ENCODE results near the gene LRRC4B.

The LRRC4B gene

GRCh38 chr19:50520822-50521465, 47.3 kb downstream of the LRRC4B start:
- no peak for DNase-seq (ENCODE audit: low read depth in 2 of 2)

GRCh38 chr19:50519006-50519575, 49.1 kb downstream of the LRRC4B start:
- DNase-seq (ENCODE audit: low read depth in 2 of 2), result no peak

- no peak for DNase-seq (ENCODE audit: low read depth in 2 of 2)
These were observed 49.9 kb downstream of the LRRC4B start for GRCh38 chr19:50518091-50519005.

- no peak for DNase-seq (ENCODE audit: low read depth in 2 of 2)
These were observed 50.5 kb downstream of the LRRC4B start for GRCh38 chr19:50517704-50518075.

GRCh38 chr19:50516964-50517703, 51.1 kb downstream of the LRRC4B start:
- DNase-seq (ENCODE audit: low read depth in 2 of 2), result no peak

GRCh38 chr19:50516456-50516855, 51.8 kb downstream of the LRRC4B start:
- DNase-seq (ENCODE audit: low read depth in 2 of 2), result no peak

GRCh38 chr19:50515168-50515561, 53.1 kb downstream of the LRRC4B start:
- no peak for DNase-seq (ENCODE audit: low read depth in 2 of 2)

GRCh38 chr19:50514346-50515167, 53.7 kb downstream of the LRRC4B start:
- DNase-seq (ENCODE audit: low read depth in 2 of 2), result no peak

GRCh38 chr19:50513746-50514345, 54.4 kb downstream of the LRRC4B start, which contains the start of gene ASPDH:
TSS of gene ASPDH (minus strand) at chr19:50513913. CDS start at chr19:50513823, 90 bp downstream.
- no peak for DNase-seq (ENCODE audit: low read depth in 2 of 2)

- no peak for DNase-seq (ENCODE audit: low read depth in 2 of 2)
These were observed 55.1 kb downstream of the LRRC4B start for GRCh38 chr19:50512999-50513745.

- DNase-seq (ENCODE audit: low read depth in 2 of 2), result no peak
These were observed 55.9 kb downstream of the LRRC4B start for GRCh38 chr19:50512112-50512998.

GRCh38 chr19:50511069-50511822, 57.0 kb downstream of the LRRC4B start, which contains the start of gene JOSD2:
TSS of gene JOSD2 (minus strand) at chr19:50511191. CDS start at chr19:50510431, 760 bp downstream.
- DNase-seq (ENCODE audit: low read depth in 2 of 2), result peak; percentile 95 to 98

- DNase-seq (ENCODE audit: low read depth in 2 of 2), result no peak
These were observed 57.6 kb downstream of the LRRC4B start for GRCh38 chr19:50510700-50511068.

GRCh38 chr19:50510121-50510670, 58.0 kb downstream of the LRRC4B start:
- no peak for DNase-seq (ENCODE audit: low read depth in 2 of 2)

GRCh38 chr19:50509366-50509765, 58.9 kb downstream of the LRRC4B start:
- no peak for DNase-seq (ENCODE audit: low read depth in 2 of 2)

GRCh38 chr19:50508843-50509190, 59.4 kb downstream of the LRRC4B start:
- no peak for DNase-seq (ENCODE audit: low read depth in 2 of 2)

GRCh38 chr19:50507376-50507775, 60.9 kb downstream of the LRRC4B start:
- DNase-seq (ENCODE audit: low read depth in 2 of 2), result no peak

- no peak for DNase-seq (ENCODE audit: low read depth in 2 of 2)
These were observed 61.5 kb downstream of the LRRC4B start for GRCh38 chr19:50506700-50507099.

Measured in stimulated activated CD8-positive, alpha-beta memory T cell treated with anti-CD3 and anti-CD28 coated beads, Interleukin-15, amount 100 ng/mL, for 4 hours (primary cell).